Ramos (cell line): ENCODE data around the gene NFATC3.

Experiments used
- in situ Hi-C: fragments of 300-500 bp; cut with MboI; formaldehyde crosslinking; loops from one replicate; pipeline ENCODE4 v1.14.3; 2022; ENCODE audit warnings: low sequenced_read_pairs; ENCODE audit not compliant: unreplicated experiment

Gene NFATC3

DNA sequence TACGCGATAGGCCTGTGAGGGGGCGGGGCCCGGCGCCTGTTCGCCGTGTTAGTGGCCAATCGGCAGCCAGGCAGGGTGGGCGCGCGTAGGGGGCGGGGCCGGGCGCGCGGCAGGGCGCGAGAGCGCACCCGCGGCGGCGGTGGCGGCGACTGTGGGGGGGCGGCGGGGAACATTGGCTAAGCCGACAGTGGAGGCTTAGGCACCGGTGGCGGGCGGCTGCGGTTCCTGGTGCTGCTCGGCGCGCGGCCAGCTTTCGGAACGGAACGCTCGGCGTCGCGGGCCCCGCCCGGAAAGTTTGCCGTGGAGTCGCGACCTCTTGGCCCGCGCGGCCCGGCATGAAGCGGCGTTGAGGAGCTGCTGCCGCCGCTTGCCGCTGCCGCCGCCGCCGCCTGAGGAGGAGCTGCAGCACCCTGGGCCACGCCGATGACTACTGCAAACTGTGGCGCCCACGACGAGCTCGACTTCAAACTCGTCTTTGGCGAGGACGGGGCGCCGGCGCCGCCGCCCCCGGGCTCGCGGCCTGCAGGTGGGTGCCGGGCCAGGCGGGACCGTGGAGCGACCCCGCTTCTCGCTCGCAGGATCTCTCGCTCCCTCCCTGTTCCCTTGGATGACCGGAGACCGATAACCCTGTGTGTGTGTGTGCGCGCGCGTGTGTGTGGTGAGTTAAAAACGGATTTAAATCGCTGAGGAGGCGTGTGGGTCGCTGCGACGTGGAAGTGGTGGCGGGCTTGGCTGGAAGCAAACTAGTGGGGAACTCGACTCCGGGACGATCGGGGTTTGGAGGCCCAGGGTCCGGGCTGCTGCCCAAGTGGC is at the start of gene NFATC3:
Gene NFATC3, plus strand, starts transcription at position 112 of the 813 bp plus-strand sequence. Its CDS starts 312 bp downstream, at position 424.
- in situ Hi-C loops, result no loop called here

DNA sequence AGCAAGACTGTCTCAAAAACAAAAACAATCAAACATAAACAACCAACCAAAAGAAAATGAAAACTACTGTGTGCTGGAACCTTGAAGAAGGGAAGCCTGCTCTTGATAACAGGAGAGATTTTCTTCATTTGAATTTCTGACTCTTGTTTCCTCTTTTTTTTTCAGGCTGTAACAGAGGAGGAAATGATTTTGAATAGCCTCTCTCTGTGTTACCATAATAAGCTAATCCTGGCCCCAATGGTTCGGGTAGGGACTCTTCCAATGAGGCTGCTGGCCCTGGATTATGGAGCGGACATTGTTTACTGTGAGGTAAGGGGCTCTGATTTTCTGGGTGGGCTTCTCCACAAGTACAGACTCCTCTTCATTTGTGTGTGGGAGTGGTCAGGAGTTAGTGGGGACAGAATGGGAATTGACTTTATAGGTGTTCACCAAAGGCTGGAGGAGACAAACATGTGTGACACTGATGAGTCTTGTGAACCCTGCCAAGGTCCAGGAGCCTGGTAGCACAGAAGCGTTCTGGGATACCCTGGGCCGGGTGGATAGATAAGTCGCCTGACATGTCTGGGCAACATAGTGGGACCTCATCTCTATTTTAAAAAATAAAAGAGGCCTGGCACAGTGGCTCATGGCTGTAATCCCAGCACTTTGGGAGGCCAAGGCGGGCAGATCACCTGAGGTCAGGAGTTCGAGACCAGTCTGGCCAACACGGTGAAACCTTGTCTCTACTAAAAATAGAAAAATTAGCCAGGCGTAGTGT is 47.2 kb upstream of the NFATC3 start:
- in situ Hi-C loops, result no loop called here

DNA sequence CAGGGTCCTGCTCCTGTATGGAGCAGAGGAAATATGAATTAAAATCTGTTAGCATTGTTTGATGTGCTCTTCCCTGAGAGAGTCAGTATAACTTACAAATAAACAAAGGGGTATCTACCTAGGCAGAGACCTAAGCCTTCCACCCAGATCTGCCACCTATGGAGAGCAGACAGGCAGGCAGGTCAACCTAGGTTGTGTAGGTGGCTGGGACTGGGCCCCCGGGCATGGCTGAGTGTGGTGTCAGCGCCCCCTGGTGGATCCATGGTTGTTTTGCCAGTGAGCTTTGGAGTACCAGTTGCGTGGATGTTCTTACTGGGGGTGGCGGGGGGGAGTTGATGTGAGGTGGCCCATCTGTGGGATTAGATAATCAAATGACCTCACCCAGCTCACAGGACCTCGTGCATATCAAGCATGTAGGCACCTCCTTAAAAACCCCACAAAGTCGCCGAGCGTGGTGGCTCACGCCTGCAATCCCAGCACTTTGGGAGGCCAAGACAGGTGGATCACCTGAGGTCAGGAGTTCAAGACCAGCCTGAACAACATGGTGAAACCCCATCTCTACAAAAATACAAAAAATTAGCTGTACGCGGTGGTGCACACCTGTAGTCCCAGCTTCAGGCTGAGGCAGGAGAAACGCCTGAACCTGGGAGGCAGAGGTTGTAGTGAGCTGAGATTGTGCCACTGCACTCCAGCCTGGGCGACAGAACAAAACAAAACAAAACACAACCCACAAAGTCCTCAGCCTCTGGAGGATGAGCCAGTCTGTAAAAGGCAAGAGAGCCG is 44.5 kb upstream of the NFATC3 start:
- in situ Hi-C loops, result loop anchor here (10.0 kb wide), 1 partner anchor 366 kb away; no protein-coding TSS in a partner anchor

DNA sequence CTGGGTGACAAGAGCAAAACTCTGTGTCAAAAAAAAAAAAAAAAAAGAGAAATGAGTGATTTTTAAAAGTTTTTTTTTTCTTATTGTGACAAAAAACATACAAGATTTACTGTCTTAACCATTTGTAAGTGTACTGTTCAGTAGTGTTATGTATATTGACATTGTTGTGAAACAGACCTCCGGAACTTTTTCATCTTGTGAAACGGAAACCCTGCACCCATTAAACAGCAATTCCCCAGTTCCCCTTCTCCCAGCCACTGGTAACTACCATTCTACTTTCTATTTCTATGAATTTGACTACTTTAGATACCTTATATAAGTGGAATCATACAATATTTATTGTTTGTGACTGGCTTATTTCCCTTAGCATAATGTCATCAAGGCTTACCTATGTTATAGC is 43.4 kb upstream of the NFATC3 start:
- in situ Hi-C loops, result loop anchor here (10.0 kb wide), 1 partner anchor 367 kb away; no protein-coding TSS in a partner anchor

DNA sequence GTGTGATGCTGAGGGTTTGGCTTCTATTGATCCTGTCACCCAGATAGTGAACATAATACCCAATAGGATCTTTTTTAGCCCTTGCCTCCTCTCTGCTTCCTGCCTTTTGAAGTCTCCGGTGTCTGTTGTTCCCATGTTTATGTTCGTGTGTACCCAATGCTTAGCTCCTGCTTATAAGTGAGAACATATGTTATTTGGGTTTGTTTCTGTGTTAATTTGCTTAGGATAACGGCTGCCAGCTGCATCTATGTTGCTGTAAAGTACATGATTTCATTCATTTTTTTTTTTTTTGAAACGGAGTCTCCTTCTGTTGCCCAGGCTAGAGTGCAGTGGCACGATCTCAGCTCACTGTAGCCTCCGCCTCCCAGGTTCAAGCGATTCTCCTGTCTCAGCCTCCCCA is 39.1 kb upstream of the NFATC3 start:
- in situ Hi-C loops, result loop anchor here (10.0 kb wide), 1 partner anchor 371 kb away; no protein-coding TSS in a partner anchor

DNA sequence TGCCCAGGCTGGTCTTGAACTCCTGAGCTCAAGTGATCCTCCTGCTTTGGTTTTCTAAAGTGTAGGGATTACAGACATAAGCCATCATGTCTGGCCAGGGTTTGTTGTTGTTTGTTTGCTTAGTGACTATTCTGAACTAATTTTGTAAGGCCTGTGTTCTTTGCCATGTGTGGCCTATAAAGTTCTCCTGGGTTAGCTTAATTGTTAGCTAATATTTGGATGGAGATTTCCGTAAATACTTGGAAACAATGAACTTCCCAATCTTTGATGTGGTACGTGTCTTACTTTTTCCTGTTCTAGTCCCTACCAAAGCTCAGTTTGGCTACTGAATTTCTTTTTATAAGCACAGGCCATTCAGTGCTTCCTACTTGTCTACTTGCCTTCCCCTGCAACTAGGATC is 37.2 kb upstream of the NFATC3 start:
- in situ Hi-C loops, result loop anchor here (10.0 kb wide), 1 partner anchor 373 kb away; no protein-coding TSS in a partner anchor

DNA sequence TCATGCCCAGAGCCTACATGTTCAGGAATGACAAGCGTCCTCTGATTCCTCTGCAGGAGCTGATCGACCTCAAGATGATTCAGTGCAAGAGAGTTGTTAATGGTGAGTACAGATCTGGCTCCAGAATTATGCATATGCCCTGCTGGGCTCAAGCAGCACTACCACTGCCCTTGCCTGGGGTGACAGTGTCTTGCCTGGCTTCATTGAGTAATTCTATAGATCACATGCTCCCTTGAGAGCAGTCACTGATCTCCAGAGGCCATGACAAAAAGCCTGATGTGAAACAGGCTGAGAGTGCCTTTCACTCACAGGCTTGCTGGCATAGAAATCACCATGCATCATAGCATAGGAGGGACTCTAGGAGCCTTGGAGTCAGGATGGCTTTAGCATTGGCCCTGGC is 35.7 kb upstream of the NFATC3 start:
- in situ Hi-C loops, result loop anchor here (10.0 kb wide), 1 partner anchor 375 kb away; no protein-coding TSS in a partner anchor

DNA sequence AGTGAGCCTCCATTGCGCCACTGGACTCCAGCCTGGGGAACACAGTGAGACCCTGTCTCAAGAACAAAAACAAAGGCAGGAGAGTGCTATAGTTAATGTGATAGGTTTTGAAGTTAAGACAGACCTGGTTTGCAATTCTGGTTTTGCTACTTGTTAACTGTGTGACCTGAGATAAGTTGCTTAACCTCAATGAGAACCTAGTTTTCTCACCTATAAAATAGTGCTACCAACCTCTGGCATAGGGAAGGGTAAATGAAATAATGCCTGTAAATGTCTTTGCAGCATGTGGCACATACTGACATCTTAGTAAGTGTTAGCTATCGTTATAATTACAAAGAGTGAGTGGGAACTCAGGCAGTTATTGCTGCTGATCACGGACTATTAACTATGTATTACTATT is 29.8 kb upstream of the NFATC3 start:
- in situ Hi-C loops, result no loop called here

DNA sequence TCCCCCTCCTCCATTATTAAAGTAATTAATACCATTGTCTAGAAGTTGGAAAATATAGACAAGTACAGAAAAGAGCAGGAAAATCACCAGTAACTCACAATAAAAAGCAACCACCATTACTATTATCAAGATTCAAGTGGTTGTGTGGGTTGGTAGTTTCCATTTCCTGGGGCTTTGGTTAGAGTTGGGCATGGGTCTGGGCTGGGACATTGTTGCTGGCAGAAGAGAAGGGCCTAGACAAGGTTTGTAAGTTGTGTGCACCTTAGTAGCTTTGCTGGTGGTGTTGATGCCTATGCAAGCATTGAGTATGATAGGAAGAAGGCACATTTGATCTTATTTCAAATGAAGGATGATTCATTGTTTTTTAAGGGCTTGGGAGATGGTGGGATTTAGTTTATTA is 25.4 kb upstream of the NFATC3 start:
- in situ Hi-C loops, result no loop called here

DNA sequence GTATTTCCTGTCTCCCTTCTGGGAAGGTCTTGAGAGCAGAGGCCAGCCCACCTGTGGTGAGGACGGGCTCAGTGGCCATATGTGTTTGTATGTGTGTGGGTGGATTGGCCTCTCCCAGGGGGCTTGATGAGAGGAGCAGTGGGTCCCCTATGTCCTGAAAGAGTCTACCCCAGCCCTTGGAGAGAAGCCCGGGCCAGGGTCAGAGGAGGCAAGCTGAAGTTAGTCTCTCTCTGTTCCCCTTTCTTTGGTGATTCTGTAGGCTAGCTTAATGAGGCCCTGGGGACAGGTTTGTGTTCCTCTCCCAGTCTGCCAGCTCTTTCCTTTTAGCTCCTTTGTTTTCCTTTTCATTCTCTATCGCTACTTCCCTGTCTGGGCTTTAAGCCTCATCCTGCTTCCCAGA is 23.8 kb upstream of the NFATC3 start:
- in situ Hi-C loops, result no loop called here

DNA sequence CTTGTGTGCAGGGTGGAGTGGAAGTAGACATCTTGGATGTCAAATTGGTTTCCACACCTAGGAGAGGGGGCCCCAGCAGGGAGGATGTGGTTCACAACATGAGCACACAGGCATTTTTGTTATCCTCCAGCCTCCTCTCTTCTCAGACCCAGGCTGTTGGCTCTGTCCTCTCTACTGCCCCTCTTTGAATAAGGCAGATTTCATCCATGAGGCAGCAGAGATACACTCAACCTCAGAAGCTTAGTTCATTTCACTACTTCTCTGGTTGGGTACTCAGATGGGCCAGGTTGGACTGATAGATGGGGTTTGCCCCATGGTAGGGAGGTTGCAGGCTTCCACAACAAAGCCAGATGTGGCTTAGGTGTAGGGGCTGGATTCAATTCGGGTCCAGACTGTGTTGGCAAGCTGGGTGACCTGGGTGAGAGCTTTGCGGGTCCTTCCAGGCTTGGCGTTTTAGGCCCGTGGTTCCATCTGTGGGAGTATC is 22.2 kb upstream of the NFATC3 start:
- in situ Hi-C loops, result no loop called here

DNA sequence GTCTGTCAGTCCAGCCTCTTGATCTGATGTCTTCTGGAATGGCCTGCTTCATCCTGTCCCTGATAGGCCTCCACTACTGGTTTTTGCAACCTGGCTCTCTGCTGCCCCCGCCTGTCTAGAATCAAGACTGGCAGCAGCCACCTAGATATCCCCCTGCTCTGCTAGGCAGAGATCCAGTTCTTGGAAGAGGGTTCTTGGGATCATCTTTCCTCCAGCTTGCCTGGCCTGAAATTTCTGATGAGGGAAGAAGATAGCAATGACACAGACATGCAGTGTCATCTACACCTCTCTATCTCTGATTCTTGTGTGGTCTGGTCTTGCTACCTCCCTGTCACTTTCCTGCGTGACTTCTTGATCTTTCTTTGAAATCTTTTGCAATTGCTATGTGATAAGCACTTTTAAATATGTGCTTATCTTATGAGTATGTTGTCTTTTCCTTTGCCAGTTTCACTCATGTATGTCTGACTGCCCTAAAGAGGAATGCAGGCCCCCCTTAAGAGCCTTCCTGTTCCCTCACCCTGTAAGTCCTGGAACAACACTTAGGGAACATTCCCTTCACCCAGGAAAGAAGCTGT is 20.3 kb upstream of the NFATC3 start:
- in situ Hi-C loops, result no loop called here

DNA sequence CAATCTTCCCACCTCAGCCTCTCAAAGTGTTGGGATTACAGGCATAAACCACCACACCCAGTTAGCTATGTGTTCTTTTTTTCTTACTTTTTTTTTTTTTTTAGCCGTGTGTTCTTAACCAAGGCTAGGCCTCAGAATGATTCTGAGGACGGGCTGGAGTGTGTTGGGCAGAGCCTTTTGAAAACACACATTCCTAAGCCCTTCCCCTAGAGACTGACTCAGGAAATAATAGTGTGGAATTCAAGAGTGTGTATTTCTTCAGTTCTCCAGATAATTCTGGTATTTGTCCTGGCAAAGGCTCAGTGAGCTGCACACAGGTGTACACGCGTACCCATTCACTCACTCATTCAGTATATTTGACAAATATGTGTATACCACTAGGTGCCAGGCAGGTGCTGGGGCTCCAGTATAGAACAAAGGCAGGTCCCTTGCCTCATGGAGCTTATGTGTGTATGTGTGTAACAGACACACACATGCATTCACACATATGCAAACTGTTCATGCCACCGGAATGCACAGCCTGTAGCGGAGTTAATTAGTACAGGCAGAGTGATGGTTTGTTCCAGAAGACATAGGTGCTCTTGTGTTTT is 19.4 kb upstream of the NFATC3 start:
- in situ Hi-C loops, result no loop called here

DNA sequence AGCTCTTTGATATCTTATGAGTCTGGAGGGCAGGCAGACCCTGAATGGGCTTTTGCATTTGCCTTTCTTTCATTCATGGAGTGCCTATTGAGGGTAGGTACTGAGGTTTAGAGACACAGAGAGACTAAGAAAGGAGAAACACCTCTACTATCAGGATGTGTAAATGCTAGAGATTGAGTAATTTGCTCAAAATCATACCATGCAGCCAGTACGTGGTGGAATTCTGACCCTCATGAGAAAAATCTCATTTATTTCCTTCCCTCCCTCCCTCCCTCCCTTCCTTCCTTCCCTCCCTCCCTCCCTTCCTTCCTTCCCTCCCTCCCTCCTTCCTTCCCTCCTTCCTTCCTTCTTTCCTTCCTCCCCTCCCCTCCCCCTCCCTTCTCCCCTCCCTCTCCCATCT is 18.4 kb upstream of the NFATC3 start:
- in situ Hi-C loops, result no loop called here

DNA sequence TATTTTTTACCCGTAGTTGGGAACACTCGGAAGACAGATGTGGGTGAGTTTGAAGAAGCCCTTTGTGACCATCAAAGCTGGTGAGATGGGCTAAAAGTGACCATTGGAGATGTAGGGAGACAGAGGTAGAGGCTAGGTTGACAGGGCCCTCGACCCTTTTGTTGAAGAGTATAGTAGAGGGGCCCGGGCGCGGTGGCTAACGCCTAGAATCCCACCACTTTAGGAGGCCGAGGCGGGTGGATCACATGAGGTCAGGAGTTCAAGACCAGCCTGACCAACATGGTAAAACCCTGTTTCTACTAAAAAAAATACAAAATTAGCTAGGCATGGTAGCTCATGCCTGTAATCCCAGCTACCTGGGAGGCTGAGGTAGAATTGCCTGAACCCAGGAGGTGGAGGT is 16.2 kb upstream of the NFATC3 start:
- in situ Hi-C loops, result no loop called here

DNA sequence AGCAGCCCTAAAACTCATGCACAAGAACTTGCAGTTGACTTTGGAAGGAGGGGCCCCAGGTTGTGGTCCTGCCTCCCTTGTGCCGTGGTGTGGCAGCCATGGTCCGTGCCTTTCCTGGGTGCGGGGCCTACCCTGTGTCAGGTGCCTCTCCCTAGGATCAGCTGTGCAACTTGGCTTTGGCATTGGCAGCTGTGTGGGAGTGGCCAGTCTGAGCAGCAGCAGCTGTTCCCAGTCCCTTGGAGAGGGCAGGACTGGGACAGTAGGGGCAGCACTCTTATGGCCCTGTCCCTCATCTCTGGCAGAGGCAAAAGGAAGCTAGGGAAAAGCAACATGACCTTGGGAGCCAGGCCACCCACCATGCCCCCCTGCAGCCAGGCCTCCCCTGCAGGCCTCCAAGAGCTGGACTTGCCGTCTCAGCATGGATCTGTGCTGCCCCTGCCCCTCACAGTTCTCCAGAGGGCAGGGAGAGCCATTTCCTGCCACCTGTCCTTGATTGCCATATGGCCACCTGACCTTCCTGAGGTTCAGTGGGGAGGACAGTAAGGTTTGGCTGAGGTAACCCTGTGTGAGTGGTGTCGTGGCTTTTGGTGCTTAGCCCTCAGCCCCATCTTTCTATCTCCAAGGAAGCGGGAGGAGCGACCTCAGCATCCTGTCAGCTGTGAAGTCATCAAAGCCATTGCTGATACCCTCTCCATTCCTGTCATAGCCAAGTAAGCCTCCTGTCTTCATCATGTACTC is 15.5 kb upstream of the NFATC3 start:
- in situ Hi-C loops, result no loop called here

DNA sequence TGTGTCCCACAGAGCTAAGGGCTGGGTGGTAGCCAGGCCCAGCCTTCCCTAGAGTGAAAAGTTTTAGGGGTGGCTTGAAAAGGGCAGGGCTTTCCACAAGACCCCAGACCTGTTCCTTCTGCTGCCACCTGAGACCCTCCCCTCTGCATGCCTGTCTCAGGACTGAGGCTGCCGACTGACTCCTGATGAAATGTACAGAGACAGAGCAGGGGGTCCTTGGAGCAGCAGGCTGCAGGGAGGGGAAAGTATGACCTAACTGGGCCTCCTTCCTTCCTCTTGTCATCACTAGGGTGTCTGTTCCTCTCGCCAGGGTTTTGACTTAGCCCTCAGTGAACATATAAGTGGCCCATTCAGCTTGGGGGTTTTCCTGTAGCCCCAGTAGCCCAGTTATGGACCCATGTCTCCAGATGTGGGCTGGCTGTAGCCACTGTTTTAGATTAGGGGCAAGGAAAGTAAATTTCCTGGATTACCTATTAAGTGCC is 14.9 kb upstream of the NFATC3 start:
- in situ Hi-C loops, result no loop called here

DNA sequence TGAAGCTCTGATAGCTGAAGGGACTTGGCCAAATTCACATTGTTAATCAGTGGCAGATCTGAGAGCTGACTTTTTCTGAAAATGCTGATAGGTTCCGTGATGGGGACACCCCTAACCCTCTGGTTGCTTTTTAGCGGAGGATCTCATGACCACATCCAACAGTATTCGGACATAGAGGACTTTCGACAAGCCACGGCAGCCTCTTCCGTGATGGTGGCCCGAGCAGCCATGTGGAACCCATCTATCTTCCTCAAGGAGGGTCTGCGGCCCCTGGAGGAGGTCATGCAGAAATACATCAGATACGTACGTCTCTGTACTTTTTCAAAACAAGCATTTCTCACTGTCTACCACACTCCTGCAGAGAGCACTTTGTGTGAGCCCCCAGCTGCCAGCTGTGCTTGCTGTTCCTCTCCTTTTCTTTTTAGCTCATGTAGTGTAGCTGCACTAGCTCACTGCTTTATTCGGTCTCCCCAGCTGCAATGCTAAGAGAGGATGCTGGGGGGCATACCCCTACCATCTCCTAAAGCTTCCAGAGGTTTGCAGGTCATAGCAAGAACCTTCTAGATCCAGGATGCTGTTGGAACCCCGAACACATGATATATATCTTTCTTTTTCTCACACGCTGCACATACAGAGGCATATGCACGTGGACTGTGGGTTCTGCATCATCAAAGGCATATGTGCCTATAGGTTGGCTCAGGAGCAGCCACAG is 14.2 kb upstream of the NFATC3 start:
- in situ Hi-C loops, result no loop called here
